ENCODE data around the gene UCK2.

The UCK2 gene

GRCh38 chr1:165851034-165851658 lies 23.7 kb downstream of the UCK2 start:
- DNase-seq (ENCODE audit: extremely low read depth, low read depth): no peak
- no peak for TF ChIP-seq CTCF (IDR thresholded peaks at IDR 0.05; ENCODE audit: low read depth, low read length)

- no peak for DNase-seq (ENCODE audit: extremely low read depth, low read depth)
- TF ChIP-seq CTCF (IDR thresholded peaks at IDR 0.05; ENCODE audit: low read depth, low read length): no peak
Measured at GRCh38 chr1:165852871-165853270, 25.5 kb downstream of the UCK2 start.

GRCh38 chr1:165853528-165854075 lies 26.2 kb downstream of the UCK2 start:
- no peak for DNase-seq (ENCODE audit: extremely low read depth, low read depth)
- no peak for TF ChIP-seq CTCF (IDR thresholded peaks at IDR 0.05; ENCODE audit: low read depth, low read length)

- TF ChIP-seq CTCF (IDR thresholded peaks at IDR 0.05; ENCODE audit: low read depth, low read length): no peak
Measured at GRCh38 chr1:165854101-165854845, 26.9 kb downstream of the UCK2 start.

DNA sequence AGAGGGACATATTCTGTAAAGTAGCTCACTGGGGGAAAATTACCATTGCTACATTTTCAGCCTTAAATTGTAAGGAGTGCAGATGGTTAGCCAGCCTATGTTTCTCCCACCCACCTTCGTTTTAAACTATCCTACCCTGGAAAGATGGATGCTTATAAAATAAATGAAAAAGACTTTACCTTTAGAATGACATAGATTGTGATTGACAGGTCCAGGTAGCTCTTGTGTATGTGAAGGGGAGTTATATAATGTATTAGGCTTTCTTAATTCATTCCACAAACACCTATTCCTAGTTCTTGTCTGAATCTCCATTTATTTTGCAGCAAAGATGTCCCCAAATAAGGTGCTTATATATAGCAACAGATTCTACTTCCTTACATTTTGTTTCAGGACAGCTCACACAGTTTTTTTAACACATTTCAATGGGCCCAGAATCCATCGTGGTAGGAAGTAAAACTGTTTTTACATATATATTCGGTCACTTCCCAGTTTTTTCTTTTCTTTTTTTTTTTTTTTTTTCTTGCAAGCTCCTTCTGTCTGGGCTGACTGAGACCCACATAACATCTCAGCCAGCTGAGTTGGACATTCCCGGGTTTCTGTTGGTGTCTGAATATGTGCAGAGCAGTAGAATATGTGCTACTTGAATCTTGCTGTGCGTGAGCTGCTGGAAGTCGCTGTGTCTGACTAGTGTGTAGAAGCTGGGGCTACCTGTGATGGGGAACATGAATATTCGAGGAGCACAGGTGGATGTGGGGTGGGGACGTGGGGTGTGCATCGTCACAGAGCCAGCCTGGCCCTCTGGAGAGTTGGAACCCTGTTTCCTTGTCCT lies 27.8 kb downstream of the UCK2 start:
- TF ChIP-seq CTCF (IDR thresholded peaks at IDR 0.05; ENCODE audit: low read depth, low read length): no peak
- no peak for DNase-seq (ENCODE audit: extremely low read depth, low read depth)

More at GRCh38 chr1:165854101-165854845, 26.9 kb downstream of the UCK2 start:
- peak; percentile 54 for DNase-seq (ENCODE audit: extremely low read depth, low read depth)

DNA sequence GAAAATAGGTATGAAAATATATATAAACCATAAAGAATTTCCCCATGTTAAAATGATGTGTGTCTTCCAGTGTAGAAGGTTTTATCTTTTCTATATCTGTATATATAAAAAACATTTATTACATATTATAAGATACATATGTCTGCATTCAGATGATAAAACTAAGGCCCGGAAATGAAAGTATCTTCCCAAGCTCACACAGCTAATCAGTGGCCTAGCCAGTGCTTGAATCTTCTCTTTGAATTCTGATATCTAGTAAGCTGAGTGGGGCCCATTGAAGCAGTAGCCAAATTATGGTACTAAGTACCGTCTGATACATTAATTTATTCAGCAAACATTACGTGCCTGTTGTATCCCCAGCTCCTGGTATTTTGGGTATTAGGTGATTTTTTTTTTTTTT lies 28.6 kb downstream of the UCK2 start:
- TF ChIP-seq CTCF (IDR thresholded peaks at IDR 0.05; ENCODE audit: low read depth, low read length): no peak
- DNase-seq (ENCODE audit: extremely low read depth, low read depth): no peak
